HEK293T (cell line): ENCODE data around the gene CD109.
"Not testable (repeated sequence)": the region's sequence is repeated elsewhere in the genome, so short reads cannot be mapped to it uniquely, and the experiment has no call there.

Experiments used
- CTCF ChIA-PET: fragments of 350-600 bp; formaldehyde crosslinking; extraction: SDS; loops from one replicate; lab custom pipeline; 2021; ENCODE audit warnings: antibody characterized with exemption, inconsistent platforms; lab: Yijun Ruan, JAX
- POLR2A ChIA-PET: fragments of 350-600 bp; formaldehyde crosslinking; extraction: SDS; loops from one replicate; lab custom pipeline; 2020; ENCODE audit warnings: antibody characterized with exemption, inconsistent platforms; lab: Yijun Ruan, JAX
- DNase-seq: peaks from one replicate; pipeline ENCODE4 v3.0.0; 2012; ENCODE audit warnings: mixed read lengths; ENCODE audit errors: extremely low spot score
- ARNT ChIP-seq: fragments of 450-650 bp; IDR thresholded peaks from 2 replicates; pipeline ENCODE4 v1.6.1; 2017; ENCODE audit warnings: mild to moderate bottlenecking
- BHLHE40 ChIP-seq: fragments of 450-650 bp; IDR thresholded peaks from 2 replicates; pipeline ENCODE4 v1.6.1; 2016; ENCODE audit warnings: mild to moderate bottlenecking, moderate library complexity, borderline replicate concordance
- CTBP1 ChIP-seq: fragments of 450-650 bp; IDR thresholded peaks from 2 replicates; pipeline ENCODE4 v1.6.1; 2016; ENCODE audit warnings: borderline replicate concordance
- ELF4 ChIP-seq: fragments of 450-650 bp; IDR thresholded peaks from 2 replicates; pipeline ENCODE4 v1.6.1; 2017; ENCODE audit warnings: antibody characterized with exemption
- FOXA1 ChIP-seq: fragments of 450-650 bp; IDR thresholded peaks from 2 replicates; pipeline ENCODE4 v1.6.1; 2016; ENCODE audit warnings: mild to moderate bottlenecking
- FOXK2 ChIP-seq: fragments of 450-650 bp; IDR thresholded peaks from 2 replicates; pipeline ENCODE4 v1.6.1; 2016; ENCODE audit warnings: mild to moderate bottlenecking
- FOXM1 ChIP-seq: fragments of 450-650 bp; IDR thresholded peaks from 2 replicates; pipeline ENCODE4 v1.6.1; 2017; ENCODE audit warnings: mild to moderate bottlenecking, borderline replicate concordance
- HDGF ChIP-seq: fragments of 450-650 bp; IDR thresholded peaks from 2 replicates; pipeline ENCODE4 v1.6.1; 2017; ENCODE audit warnings: antibody characterized with exemption, borderline replicate concordance
- L3MBTL2 ChIP-seq: fragments of 450-650 bp; conservative IDR thresholded peaks from 2 replicates; pipeline ENCODE4 v1.6.1; 2016; ENCODE audit warnings: mild to moderate bottlenecking
- LEF1 ChIP-seq: fragments of 450-650 bp; IDR thresholded peaks from 2 replicates; pipeline ENCODE4 v1.6.1; 2017; ENCODE audit warnings: mild to moderate bottlenecking, borderline replicate concordance
- NFRKB ChIP-seq: fragments of 450-650 bp; IDR thresholded peaks from 2 replicates; pipeline ENCODE4 v1.6.1; 2016; ENCODE audit warnings: mild to moderate bottlenecking, moderate library complexity
- PKNOX1 ChIP-seq: fragments of 450-650 bp; IDR thresholded peaks from 2 replicates; pipeline ENCODE4 v1.6.1; 2016
- SP1 ChIP-seq: fragments of 450-650 bp; IDR thresholded peaks from 2 replicates; pipeline ENCODE4 v1.6.1; 2017
- SUZ12 ChIP-seq: fragments of 450-650 bp; IDR thresholded peaks from 2 replicates; pipeline ENCODE4 v1.6.1; 2016; ENCODE audit warnings: mild to moderate bottlenecking
- TARDBP ChIP-seq: fragments of 450-650 bp; IDR thresholded peaks from 2 replicates; pipeline ENCODE4 v1.6.1; 2016
- ZNF384 ChIP-seq: fragments of 450-650 bp; IDR thresholded peaks from 2 replicates; pipeline ENCODE4 v1.6.1; 2016

CD109 gene

DNA sequence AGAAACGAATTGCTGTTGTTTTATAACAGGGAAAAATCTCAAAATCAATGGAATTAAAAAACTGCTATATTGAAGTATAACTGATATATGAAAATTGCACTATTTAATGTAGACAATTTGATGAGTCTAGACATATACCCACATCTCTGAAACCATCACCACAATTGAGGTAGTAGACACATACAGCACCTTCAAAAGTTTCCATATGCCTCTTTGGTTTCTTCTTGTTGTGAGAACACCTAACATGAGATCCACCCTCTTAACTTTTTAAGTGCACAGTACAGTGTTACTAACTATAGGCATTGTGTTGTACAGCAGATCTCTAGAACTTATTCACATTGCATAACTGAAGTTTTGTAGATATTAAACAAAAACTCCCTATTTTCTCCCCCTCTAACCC is 28.2 kb upstream of the CD109 start:
- TF ChIP-seq FOXM1 (no peak), SUZ12 (no peak), TARDBP (no peak)
- ChIA-PET CTCF (no interaction called here), POLR2A (no interaction called here)
- no peak for DNase-seq

- TF ChIP-seq FOXM1 (no peak), TARDBP (no peak), ARNT (no peak), CTBP1 (no peak), FOXA1 (no peak), HDGF (no peak), ELF4 (no peak), PKNOX1 (no peak), L3MBTL2 (no peak), FOXK2 (no peak)
- CTCF ChIA-PET, result no interaction called here
- POLR2A ChIA-PET, result no interaction called here
- DNase-seq, result no peak
These were observed 27.0 kb upstream of the CD109 start for GRCh38 chr6:73669005-73669404.

GRCh38 chr6:73671911-73672685 is 23.9 kb upstream of the CD109 start:
- ChIA-PET POLR2A (no interaction called here), CTCF (no interaction called here)
- DNase-seq, result no peak
- TF ChIP-seq FOXK2, result no peak

DNA sequence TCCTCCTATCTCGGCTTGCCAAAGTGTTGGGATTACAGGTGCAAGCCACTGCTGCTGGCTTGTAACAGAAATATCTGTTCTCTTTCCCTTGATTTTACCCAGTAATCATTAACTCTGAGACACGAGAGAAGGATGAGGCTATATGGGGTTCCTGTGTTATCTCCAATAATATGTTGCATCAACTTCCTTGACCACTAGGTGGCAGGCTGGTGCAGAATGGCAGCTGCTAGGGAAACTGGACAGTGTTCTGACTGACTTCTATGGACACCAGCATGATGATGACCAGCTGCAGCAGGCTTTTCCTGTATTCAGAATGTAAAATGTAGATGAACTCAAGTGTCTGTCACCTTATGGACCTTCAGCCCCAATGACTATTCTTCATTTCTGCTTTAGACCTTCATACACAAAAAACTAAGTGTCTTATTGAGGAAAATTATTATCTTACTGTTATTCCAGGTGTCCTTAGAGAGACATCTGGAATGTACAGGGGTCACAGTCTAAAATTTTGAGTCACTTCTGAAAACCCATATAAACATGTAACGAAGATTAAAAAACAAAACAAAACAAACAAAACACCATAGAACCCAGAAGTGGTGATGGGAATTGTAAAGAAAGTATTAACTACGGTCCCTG is 20.4 kb upstream of the CD109 start:
- no peak for TF ChIP-seq FOXM1
- no peak for TF ChIP-seq SP1
- no peak for TF ChIP-seq SUZ12
- TF ChIP-seq FOXK2, result no peak
- TF ChIP-seq CTBP1, result no peak
- no peak for TF ChIP-seq TARDBP
- ChIA-PET CTCF (interaction anchor here (0.7 to 3.1 kb wide), 6 partner anchors 13 to 61 kb away, joined by 3 to 27 read pairs (median 5); partner anchors contain the start of gene SLC17A5), POLR2A (no interaction called here)
- DNase-seq, result peak; percentile 80

- CTCF ChIA-PET, result interaction anchor here (0.6 kb wide), 1 partner anchor 34 kb away, joined by 3 read pairs; no protein-coding TSS in a partner anchor
- no peak for TF ChIP-seq LEF1
- no peak for TF ChIP-seq NFRKB
- no peak for TF ChIP-seq ARNT
- no peak for TF ChIP-seq ZNF384
- TF ChIP-seq ELF4, result no peak
- no peak for TF ChIP-seq FOXM1
- TF ChIP-seq CTBP1, result no peak
- TF ChIP-seq FOXK2, result no peak
- DNase-seq, result no peak
- POLR2A ChIA-PET, result no interaction called here
These were observed 17.0 kb upstream of the CD109 start for GRCh38 chr6:73679009-73679408.

GRCh38 chr6:73679846-73680245 is 16.2 kb upstream of the CD109 start:
- CTCF ChIA-PET, result interaction anchor here (0.8 kb wide), 1 partner anchor 53 kb away, joined by 3 read pairs; no protein-coding TSS in a partner anchor
- POLR2A ChIA-PET, DNase-seq: not testable (repeated sequence)

- POLR2A ChIA-PET, result no interaction called here
- no peak for DNase-seq
- CTCF ChIA-PET, result interaction anchor here (0.7 to 0.8 kb wide), 2 partner anchors 11 to 53 kb away, joined by 3 to 4 read pairs; no protein-coding TSS in a partner anchor
- TF ChIP-seq SUZ12 (no peak), SP1 (no peak), ELF4 (no peak), PKNOX1 (no peak), FOXM1 (no peak), FOXK2 (no peak), L3MBTL2 (no peak), CTBP1 (no peak), FOXA1 (no peak), BHLHE40 (no peak), TARDBP (no peak), ARNT (no peak), HDGF (no peak), ZNF384 (no peak), NFRKB (no peak), LEF1 (no peak)
These were observed 15.6 kb upstream of the CD109 start for GRCh38 chr6:73680289-73680918.

DNA sequence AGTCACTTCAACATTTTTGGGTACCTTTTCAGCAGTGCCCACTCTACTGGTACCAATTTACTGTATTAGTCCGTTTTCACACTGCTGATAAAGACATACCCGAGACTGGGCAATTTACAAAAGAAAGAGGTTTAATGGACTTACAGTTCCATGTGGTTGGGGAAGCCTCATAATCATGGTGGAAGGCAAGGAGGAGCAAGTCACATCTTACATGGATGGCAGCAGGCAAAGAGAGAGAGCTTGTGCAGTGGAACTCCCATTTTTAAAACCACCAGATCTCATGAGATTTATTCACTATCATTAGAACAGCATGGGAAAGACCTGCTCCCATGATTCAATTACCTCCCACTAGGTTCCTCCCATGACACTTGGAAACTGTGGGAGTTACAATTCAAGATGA is 12.4 kb upstream of the CD109 start:
- DNase-seq, CTCF ChIA-PET: not testable (repeated sequence)
- POLR2A ChIA-PET, result interaction anchor here (1.0 kb wide), 1 partner anchor 222 kb away, joined by 3 read pairs; the partner anchor contains the start of gene MTO1
